ENCODE measurements around the gene ZC3H4.
A peak's percentile ranks its signal among the peaks of the same experiment; 100 is the strongest.

ZC3H4 gene

GRCh38 chr19:47040869-47041268, 72.7 kb downstream of the ZC3H4 start:
- DNase-seq (ENCODE audit: low read depth) = no peak
- no peak overlapping the region for H3K4me3 ChIP-seq (ENCODE audit: low read depth, low read length)
- no peak for TF ChIP-seq CTCF (IDR thresholded peaks at IDR 0.05; ENCODE audit: low read depth, low read length, missing control alignments)

- no peak overlapping the region for H3K4me3 ChIP-seq (ENCODE audit: low read depth, low read length)
- no peak for DNase-seq (ENCODE audit: low read depth)
- no peak for TF ChIP-seq CTCF (IDR thresholded peaks at IDR 0.05; ENCODE audit: low read depth, low read length, missing control alignments)
These were observed 74.2 kb downstream of the ZC3H4 start for GRCh38 chr19:47039239-47039874.

- no peak for DNase-seq (ENCODE audit: low read depth)
- TF ChIP-seq CTCF (IDR thresholded peaks at IDR 0.05; ENCODE audit: low read depth, low read length, missing control alignments) = no peak
- no peak overlapping the region for H3K4me3 ChIP-seq (ENCODE audit: low read depth, low read length)
These were observed 75.8 kb downstream of the ZC3H4 start for GRCh38 chr19:47037766-47038165.

GRCh38 chr19:47036097-47036651, 77.4 kb downstream of the ZC3H4 start:
- H3K4me3 ChIP-seq (ENCODE audit: low read depth, low read length) = peak overlapping the region; percentile 59
- DNase-seq (ENCODE audit: low read depth) = no peak
- no peak for TF ChIP-seq CTCF (IDR thresholded peaks at IDR 0.05; ENCODE audit: low read depth, low read length, missing control alignments)

GRCh38 chr19:47035127-47036096, 78.2 kb downstream of the ZC3H4 start:
- H3K4me3 ChIP-seq (ENCODE audit: low read depth, low read length) = peak overlapping the region; percentile 59
- peak; percentile 60 for DNase-seq (ENCODE audit: low read depth)
- TF ChIP-seq CTCF (IDR thresholded peaks at IDR 0.05; ENCODE audit: low read depth, low read length, missing control alignments) = peak; percentile 91

GRCh38 chr19:47032171-47032811, 81.3 kb downstream of the ZC3H4 start:
- DNase-seq (ENCODE audit: low read depth) = no peak
- peak; percentile 97 for TF ChIP-seq CTCF (IDR thresholded peaks at IDR 0.05; ENCODE audit: low read depth, low read length, missing control alignments)
- H3K4me3 ChIP-seq (ENCODE audit: low read depth, low read length) = no peak overlapping the region

Data from GM12864 (cell line).